Activated T-helper 1 cell treated with anti-CD3 and anti-CD28 coated beads, Interleukin-12 subunit alpha, Interleukin-12 subunit beta, Interleukin-2, Interleukin-4 antibody, amounts not matched to agents 30 ng/mL and 10 ng/mL and 1 ng/mL, durations not matched to agents 14 hours and 24 hours and 36 hours (primary cell): ENCODE measurements around the gene GPC5. TPM values are rescaled to one million over a fixed set of nuclear protein-coding genes. Genes with fewer than 3 reads are reported as not detected.

Experiments used
- DNase-seq: peaks from one replicate; pipeline ENCODE4 v3.0.0; 2021; ENCODE audit warnings: low spot score
- H3K27ac Mint-ChIP-seq: one replicate; pipeline ENCODE4 v1.8.0; 2021; ENCODE audit warnings: mild to moderate bottlenecking, mixed read lengths
- H3K27me3 Mint-ChIP-seq: one replicate; pipeline ENCODE4 v1.8.0; 2022; ENCODE audit warnings: mild to moderate bottlenecking, moderate library complexity, mixed read lengths; ENCODE audit not compliant: insufficient read depth
- H3K36me3 Mint-ChIP-seq: one replicate; pipeline ENCODE4 v1.8.0; 2021; ENCODE audit warnings: low read depth, mixed read lengths
- H3K4me1 Mint-ChIP-seq: one replicate; pipeline ENCODE4 v1.8.0; 2021; ENCODE audit warnings: low read depth, mixed read lengths
- H3K4me3 Mint-ChIP-seq: one replicate; pipeline ENCODE4 v1.8.0; 2021; ENCODE audit warnings: mild to moderate bottlenecking, moderate library complexity, mixed read lengths
- H3K9me3 Mint-ChIP-seq: one replicate; pipeline ENCODE4 v1.8.0; 2021; ENCODE audit warnings: mixed read lengths
- intact Hi-C: fragments of 100-400 bp; cut with micrococcal nuclease; formaldehyde crosslinking; loops from one replicate; pipeline ENCODE4 v1.15.1; 2024
- total RNA-seq: library from RNA; stranded (reverse); gene quantifications from 2 replicates; pipeline ENCODE4 v1.2.3, GENCODE V29; 2022

GPC5 gene
- total RNA-seq, 1 donor from 2014 or later: not detected

DNA sequence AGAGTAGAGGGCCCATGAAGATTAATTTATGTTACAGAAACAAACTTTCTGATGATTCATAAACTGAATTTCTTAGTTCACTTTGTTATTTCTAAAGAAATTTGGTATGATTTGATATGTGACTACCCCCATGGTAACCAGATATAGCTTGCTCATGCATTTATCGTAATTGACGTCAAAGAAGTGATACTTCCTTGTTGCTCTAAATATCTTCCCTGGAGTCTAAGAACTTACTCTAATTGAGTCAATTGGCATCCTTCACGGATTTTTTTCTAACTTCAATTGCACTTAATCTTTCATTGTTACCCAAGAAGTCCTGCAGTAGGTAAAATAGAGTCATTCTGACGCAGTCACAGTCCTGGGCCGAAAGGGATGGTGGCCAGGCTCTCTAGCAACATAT, 240.9 kb downstream of the GPC5 start:
- intact Hi-C loops: no loop called here
- DNase-seq: no peak
- no peaks in the 10 kb centered on the region for H3K4me1 Mint-ChIP-seq
- H3K9me3 Mint-ChIP-seq: no peaks in the 10 kb centered on the region
- H3K36me3 Mint-ChIP-seq: no peaks in the 10 kb centered on the region
- no peaks in the 10 kb centered on the region for H3K27me3 Mint-ChIP-seq
- H3K27ac Mint-ChIP-seq: no peak overlapping the region
- H3K4me3 Mint-ChIP-seq: no peak overlapping the region

DNA sequence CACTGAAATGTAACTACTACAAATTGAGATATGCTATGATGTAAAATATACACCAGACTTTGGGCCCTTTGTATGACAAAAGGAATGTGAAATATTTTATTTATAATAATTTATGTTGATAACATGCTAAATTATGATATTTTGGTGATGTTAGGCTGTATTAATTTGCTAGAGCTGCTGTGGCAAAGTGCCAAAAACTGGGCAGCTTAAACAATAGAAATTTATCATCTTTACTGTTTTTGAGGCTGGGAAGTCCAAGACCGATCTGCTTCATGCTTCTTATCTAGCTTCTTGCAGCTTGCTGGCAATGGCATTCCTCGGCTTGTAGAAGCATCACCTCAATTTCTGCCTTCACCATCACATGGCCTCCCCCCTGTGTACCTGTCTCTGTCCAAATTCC, 245.0 kb downstream of the GPC5 start:
- Mint-ChIP-seq H3K27me3 (no peaks in the 10 kb centered on the region), H3K9me3 (no peaks in the 10 kb centered on the region)
- intact Hi-C loops: no loop called here

DNA sequence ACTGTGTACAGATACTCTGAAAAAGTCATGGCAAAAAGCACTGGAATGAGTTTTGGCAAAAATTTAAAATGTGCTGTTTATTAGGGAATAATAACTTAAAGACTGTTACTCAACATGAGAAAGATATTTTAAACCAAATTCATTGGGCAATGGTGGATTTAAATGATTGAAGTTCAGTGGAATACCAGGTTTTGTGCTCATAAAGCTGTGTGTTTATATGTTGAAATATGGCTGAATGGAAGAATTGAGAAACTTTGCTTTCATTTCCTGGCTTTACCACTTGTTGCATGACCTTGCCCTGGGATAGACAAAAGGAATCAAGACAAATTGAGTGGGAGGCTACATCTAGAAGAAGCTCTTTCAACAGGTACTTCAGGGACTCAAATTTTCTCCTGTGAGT, 246.4 kb downstream of the GPC5 start:
- H3K4me1 Mint-ChIP-seq: no peaks in the 10 kb centered on the region
- no peaks in the 10 kb centered on the region for H3K36me3 Mint-ChIP-seq

More for the DNA sequence above, 245.0 kb downstream of the GPC5 start:
- no peak overlapping the region for H3K4me3 Mint-ChIP-seq
- no peak for DNase-seq
- H3K36me3 Mint-ChIP-seq: no peaks in the 10 kb centered on the region
- no peaks in the 10 kb centered on the region for H3K4me1 Mint-ChIP-seq
- no peak overlapping the region for H3K27ac Mint-ChIP-seq

DNA sequence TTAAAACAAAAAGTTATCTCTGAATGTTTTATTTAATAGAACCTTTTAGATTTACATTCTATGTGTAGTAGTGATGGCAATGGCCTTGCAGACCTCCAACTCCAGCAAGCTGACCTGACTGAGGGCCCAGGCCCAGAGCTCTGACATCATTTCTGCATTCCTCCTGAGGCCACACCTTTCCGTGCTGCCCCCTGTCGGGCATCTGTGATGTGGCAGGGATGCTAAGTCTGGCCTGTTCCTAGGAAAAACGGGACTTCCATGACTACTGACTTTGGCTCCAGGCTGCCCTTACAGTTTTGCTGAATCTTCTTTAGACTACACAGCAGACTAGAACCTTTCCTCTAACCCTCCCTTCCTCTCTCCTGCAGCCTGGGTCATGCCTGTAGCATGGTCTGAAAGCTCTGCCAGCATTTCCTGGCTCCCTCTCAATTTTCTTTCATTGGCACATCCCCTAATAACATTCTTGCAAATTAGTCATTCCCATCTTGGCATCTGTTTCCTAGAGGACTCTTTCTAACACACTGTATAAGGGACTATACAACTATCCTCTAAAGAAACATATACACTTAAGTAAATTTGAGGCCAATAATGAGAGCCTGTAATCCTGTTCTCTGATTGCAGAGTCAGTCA, 249.1 kb downstream of the GPC5 start:
- no peaks in the 10 kb centered on the region for H3K9me3 Mint-ChIP-seq
- intact Hi-C loops: no loop called here
- DNase-seq: no peak

More for the DNA sequence above, 246.4 kb downstream of the GPC5 start:
- Mint-ChIP-seq H3K9me3 (no peaks in the 10 kb centered on the region), H3K27ac (no peak overlapping the region), H3K27me3 (no peaks in the 10 kb centered on the region), H3K4me3 (no peak overlapping the region)
- DNase-seq: no peak
- intact Hi-C loops: no loop called here

DNA sequence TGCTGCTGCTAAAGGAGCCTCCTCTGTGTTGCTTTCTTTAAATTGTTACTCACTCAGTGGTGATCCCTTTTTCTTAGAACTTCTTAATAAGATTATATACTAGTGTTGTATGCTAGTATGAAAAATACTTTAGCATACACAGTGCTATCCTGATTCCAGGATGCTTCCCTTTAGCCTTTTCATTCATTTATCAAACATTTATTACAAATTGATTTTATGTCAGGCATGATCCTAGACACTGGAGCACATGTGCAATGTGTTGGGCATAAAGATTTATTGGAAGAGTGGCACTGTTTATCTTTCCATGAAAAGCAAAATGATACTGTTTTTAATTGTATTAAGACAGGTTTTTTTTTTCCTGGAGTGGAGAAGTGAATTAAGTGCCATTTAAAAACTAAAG, 249.6 kb downstream of the GPC5 start:
- DNase-seq: no peak
- H3K4me1 Mint-ChIP-seq: no peaks in the 10 kb centered on the region
- H3K4me3 Mint-ChIP-seq: no peak overlapping the region
- H3K27ac Mint-ChIP-seq: no peak overlapping the region
- intact Hi-C loops: no loop called here
- H3K27me3 Mint-ChIP-seq: no peaks in the 10 kb centered on the region
- no peaks in the 10 kb centered on the region for H3K36me3 Mint-ChIP-seq
- H3K9me3 Mint-ChIP-seq: no peaks in the 10 kb centered on the region

More for the DNA sequence above, 249.1 kb downstream of the GPC5 start:
- no peaks in the 10 kb centered on the region for H3K36me3 Mint-ChIP-seq
- no peak overlapping the region for H3K27ac Mint-ChIP-seq
- no peaks in the 10 kb centered on the region for H3K27me3 Mint-ChIP-seq
- no peak overlapping the region for H3K4me3 Mint-ChIP-seq
- no peaks in the 10 kb centered on the region for H3K4me1 Mint-ChIP-seq

DNA sequence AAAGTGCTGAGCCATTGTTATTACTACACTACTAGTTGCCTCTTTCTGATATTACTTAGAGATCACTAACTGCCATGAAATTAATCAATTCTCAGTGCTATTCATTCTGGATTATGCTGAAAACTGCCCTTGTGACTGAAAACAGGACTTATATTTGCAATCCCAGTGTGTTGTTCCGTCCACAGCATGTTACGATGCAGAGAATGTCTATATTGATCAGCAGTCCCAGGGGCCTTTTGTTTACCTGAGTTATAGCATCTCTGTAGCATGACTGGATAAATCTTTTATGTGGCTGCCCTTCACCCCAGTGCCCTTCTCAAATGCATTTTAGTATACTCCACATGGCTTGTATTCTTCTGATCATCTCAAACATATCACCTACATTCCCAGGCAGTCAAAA, 251.0 kb downstream of the GPC5 start:
- H3K36me3 Mint-ChIP-seq: no peaks in the 10 kb centered on the region
- intact Hi-C loops: no loop called here
- H3K9me3 Mint-ChIP-seq: no peaks in the 10 kb centered on the region

DNA sequence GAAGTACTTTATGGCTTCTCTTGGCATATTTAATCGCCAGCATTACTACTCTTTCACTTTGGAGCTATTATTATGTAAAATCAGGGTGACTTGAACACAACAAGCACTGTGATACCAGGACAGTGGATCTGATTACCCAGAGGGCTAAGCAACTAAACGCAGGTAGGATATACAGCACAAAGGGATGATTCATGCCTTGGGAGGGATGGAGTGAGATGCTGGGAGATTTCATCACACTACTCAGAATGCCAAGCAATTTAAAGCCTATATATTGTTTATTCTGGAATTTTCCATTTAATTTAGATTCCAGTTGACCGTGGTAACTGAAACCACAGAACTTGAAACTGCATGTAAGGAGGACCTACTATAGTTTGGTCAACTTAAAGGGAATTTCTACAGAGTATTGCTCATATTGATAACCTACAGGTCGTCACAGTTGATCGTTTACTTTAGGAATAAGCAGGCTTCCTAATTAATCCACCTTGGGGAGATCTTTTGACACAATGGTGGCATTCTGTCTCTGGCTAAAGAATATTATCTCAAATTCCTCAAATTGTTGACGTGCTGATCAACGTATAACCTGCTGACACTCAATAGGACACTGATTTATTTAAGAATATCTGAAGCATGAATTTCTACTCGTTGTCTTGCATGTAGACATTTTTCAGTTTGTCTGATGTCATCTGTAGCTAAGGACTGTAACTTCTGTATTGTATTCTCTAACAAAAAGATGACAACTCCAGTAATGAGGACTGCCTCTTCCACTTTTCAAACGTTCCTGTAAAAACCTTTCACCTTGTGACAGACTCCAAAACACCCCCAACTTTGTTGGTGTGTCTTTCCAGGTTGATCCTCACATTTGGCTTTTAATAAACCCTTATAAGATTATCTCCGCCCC, 254.2 kb downstream of the GPC5 start:
- Mint-ChIP-seq H3K27me3 (no peaks in the 10 kb centered on the region), H3K9me3 (no peaks in the 10 kb centered on the region), H3K27ac (no peak overlapping the region), H3K36me3 (no peaks in the 10 kb centered on the region), H3K4me1 (no peaks in the 10 kb centered on the region), H3K4me3 (no peak overlapping the region)
- intact Hi-C loops: no loop called here
- no peak for DNase-seq

More for the DNA sequence above, 251.0 kb downstream of the GPC5 start:
- Mint-ChIP-seq H3K4me3 (no peak overlapping the region), H3K4me1 (no peaks in the 10 kb centered on the region), H3K27me3 (no peaks in the 10 kb centered on the region), H3K27ac (no peak overlapping the region)
- no peak for DNase-seq

DNA sequence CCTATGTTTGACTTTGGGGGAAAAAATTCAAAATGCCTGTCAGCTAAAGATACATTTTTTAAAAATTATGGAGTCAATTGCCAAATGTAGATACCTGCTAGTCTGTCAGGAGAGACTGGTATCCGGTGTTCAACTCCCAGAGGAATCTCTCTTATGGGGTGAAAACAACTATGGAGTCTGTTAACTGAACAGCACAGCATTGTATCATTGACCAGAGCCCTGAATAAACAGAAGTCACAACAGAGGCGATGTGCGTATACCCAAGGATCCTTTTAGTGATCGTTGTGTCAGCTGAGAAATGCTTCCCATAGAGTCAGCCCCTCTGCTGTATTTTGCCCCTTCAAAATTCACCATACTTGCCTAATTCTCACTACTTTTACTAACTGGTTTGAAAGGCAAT, 257.3 kb downstream of the GPC5 start:
- no peak overlapping the region for H3K4me3 Mint-ChIP-seq
- H3K36me3 Mint-ChIP-seq: no peaks in the 10 kb centered on the region
- no peaks in the 10 kb centered on the region for H3K27me3 Mint-ChIP-seq
- H3K27ac Mint-ChIP-seq: no peak overlapping the region
- intact Hi-C loops: no loop called here
- H3K4me1 Mint-ChIP-seq: no peaks in the 10 kb centered on the region
- H3K9me3 Mint-ChIP-seq: no peaks in the 10 kb centered on the region
- DNase-seq: no peak

DNA sequence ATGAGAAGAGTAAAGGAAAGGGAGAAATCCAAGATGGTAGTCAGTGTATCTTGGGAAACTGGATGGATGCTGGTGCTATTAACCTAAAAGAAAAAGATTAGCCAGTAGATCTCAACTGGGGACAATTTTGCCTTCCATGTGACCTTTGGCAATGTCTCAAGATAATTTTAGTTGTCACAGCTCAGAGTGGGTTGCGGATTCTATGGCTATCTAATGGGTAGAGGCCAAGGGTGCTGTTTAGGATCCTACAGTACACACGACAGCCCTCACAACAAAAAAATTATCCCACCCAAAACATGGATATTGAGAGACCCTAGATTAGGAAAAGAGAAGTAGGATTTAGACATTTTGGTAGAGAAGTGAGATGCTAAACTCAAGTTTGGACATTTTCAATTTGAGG, 258.9 kb downstream of the GPC5 start:
- H3K27me3 Mint-ChIP-seq: no peaks in the 10 kb centered on the region
- H3K36me3 Mint-ChIP-seq: no peaks in the 10 kb centered on the region
- no peak overlapping the region for H3K27ac Mint-ChIP-seq
- intact Hi-C loops: no loop called here
- no peaks in the 10 kb centered on the region for H3K4me1 Mint-ChIP-seq
- H3K4me3 Mint-ChIP-seq: no peak overlapping the region
- no peaks in the 10 kb centered on the region for H3K9me3 Mint-ChIP-seq
- DNase-seq: no peak

DNA sequence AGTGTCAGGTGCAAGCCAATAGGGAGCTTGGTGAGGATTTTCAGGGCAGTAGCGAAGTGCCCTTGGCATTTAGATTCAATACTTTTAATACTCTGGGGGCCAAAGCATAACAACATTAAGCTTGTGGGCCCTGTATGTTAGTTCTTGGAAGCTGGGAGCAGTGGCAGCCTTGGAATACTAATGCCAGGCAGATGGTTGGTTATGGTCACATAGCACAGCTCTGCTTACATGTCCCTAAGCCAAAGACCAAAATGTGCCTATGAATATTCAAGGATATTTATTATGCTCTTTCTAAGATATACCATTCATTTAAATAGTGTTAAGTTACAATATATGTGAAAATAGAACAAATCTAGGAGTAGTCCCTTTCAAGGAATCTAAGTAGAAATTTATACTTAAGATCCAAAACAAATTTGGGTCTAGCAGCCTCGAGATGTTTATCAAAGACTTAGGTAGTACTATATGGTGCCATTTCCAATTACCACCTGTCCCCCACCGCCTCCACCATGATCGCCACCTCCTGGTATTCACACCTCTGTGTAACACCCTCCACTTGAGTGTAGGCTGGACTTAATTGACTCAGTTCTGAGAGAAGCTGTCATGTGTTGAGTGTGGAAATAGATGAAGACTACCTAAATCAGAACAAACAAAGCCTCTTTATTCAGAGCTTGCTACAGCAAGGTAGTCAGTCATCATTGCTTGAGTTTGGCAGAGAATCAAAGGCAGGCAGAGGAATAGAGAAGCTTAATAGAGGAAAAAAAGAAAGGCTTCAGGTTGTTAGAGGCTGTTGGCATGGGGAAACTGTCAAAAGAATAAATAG, 261.0 kb downstream of the GPC5 start:
- H3K27me3 Mint-ChIP-seq: no peaks in the 10 kb centered on the region
- no peaks in the 10 kb centered on the region for H3K36me3 Mint-ChIP-seq
- no peaks in the 10 kb centered on the region for H3K4me1 Mint-ChIP-seq
- intact Hi-C loops: no loop called here
- no peak overlapping the region for H3K4me3 Mint-ChIP-seq
- H3K27ac Mint-ChIP-seq: no peak overlapping the region
- no peak for DNase-seq
- no peaks in the 10 kb centered on the region for H3K9me3 Mint-ChIP-seq

DNA sequence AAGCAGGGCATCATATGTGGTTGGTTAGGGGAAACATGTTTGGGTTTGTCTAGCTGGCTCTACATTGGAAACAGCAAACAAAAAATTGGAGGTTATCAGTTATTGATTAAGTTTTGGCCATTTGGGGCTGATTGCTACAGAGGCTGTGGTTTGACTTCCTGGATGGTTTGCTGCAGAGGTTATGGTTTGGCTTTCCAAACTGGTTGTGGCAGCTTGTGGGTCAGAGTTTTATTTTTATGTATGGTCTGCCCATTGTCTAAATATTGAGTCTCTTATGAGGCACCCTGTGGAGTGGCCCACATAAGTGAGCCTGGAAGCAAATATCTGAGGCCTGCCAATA, 261.6 kb downstream of the GPC5 start:
- Mint-ChIP-seq H3K4me3 (no peak overlapping the region), H3K27ac (no peak overlapping the region), H3K4me1 (no peaks in the 10 kb centered on the region), H3K36me3 (no peaks in the 10 kb centered on the region), H3K27me3 (no peaks in the 10 kb centered on the region), H3K9me3 (no peaks in the 10 kb centered on the region)
- DNase-seq: no peak
- intact Hi-C loops: no loop called here

DNA sequence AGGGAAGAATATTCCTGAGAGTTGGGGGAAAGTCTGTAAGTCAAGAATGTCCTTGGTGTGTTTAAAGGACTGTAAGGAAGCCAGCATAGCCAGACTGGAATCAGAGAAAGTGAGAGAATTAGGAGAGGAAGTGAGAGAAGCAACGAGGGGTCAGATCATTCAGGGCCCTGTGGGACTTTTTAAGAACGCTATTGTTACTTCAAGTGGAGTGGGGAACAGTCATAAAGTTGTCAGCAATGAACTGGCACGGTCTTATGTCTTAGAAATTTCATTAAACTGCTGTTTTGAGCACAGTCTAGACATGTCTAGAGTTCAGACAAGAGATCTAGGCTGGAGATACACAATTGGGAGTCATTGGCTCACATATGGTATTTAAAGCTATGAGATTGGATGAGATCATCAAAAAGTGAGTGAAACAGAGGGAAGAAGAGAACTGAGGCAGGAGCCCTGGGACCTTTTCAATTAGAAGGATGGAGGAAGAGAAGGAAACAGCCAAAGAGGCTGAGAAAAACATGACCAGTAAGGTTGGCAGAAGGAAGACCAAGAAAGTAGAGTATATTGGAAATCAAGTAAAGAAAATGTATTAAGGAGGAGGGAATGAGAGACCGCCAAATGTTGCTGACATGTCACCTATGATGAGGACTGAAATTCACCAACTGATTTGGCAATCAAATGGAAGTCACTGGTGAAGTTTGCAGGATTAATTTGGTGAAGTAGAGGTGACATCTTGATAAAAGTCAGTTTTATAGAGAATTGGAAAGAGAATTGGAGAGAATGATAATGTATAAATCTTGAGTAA, 263.5 kb downstream of the GPC5 start:
- DNase-seq: no peak
- Mint-ChIP-seq H3K36me3 (no peaks in the 10 kb centered on the region), H3K4me3 (no peak overlapping the region), H3K9me3 (no peaks in the 10 kb centered on the region), H3K27ac (no peak overlapping the region), H3K27me3 (no peaks in the 10 kb centered on the region), H3K4me1 (no peaks in the 10 kb centered on the region)
- intact Hi-C loops: no loop called here
